Uterus (tissue), 4 donors: Measurements from ENCODE around the gene KLK11. TPM values are rescaled to one million over a fixed set of nuclear protein-coding genes. Genes with fewer than 3 reads are reported as not detected.

Experiments
- DNase-seq, 2 donors: peaks; one replicate each; pipeline ENCODE4 v3.0.0-alpha.2; 2019 to 2020
- H3K27ac ChIP-seq, 2 donors: fragments of 200-600 bp; sonication (generic); 1 replicate in 1 of 2; 2 replicates in 1 of 2; pipeline ENCODE4 v1.5.1; 2016 to 2018
- H3K27me3 ChIP-seq, 2 donors: fragments of 200-600 bp; sonication (generic); one replicate each; pipeline ENCODE4 v1.5.1; 2018 to 2019; ENCODE audit warnings: control low read depth in 1 of 2
- H3K36me3 ChIP-seq, 2 donors: fragments of 200-600 bp; sonication (generic); one replicate each; pipeline ENCODE4 v1.5.1; 2019; ENCODE audit warnings: control low read depth in 1 of 2
- H3K4me1 ChIP-seq, 2 donors: fragments of 200-600 bp; sonication (generic); one replicate each; pipeline ENCODE4 v1.5.1; 2018 to 2019; ENCODE audit warnings: control low read depth in 1 of 2
- H3K4me3 ChIP-seq, 2 donors: fragments of 200-600 bp; sonication (generic); 1 replicate in 1 of 2; 2 replicates in 1 of 2; pipeline ENCODE4 v1.5.1; 2018 to 2019; ENCODE audit warnings: mild to moderate bottlenecking in 1 of 2
- H3K9me3 ChIP-seq, 2 donors: fragments of 200-600 bp; sonication (generic); one replicate each; pipeline ENCODE4 v1.5.1; 2019; ENCODE audit warnings: control low read depth in 1 of 2
- POLR2A ChIP-seq, 2 donors: fragments of 450-650 bp; IDR thresholded peaks; one replicate each; pipeline ENCODE4 v1.6.1; 2016; ENCODE audit warnings: antibody characterized with exemption in 2 of 2, mild to moderate bottlenecking in 1 of 2, moderate library complexity in 1 of 2
- intact Hi-C: fragments of 100-400 bp; cut with DNase I; formaldehyde crosslinking; loops from one replicate; pipeline ENCODE4 v1.15.1; 2023; ENCODE audit warnings: low total_unique reads
- total RNA-seq, 4 donors: library from RNA; depleted of rRNA in 3 of 4; stranded (reverse); fragments of >200 nt in 3 of 4; gene quantifications; one replicate each; pipeline versions ENCODE4 v1.1.0 to v1.2.4, GENCODE V29; 2014 to 2023
- TF ChIP-seq, protein P1 (sequence below), 4 experiments: fragments of 200-600 bp in 2 of 4; fragments of 450-650 bp in 2 of 4; sonication (generic) in 2 of 4; IDR thresholded peaks; one replicate each; pipeline ENCODE4 v1.5.1; 2016 to 2019; ENCODE audit warnings: antibody characterized with exemption in 4 of 4, mild to moderate bottlenecking in 2 of 4, moderate library complexity in 1 of 4
- donor health status: DM: yes; HTN: yes; CAD: no.

KLK11 gene
- total RNA-seq, 4 donors from 2014 or later: 1.3 to 2.0 TPM; not detected in 2

GRCh38 chr19:51059715-51060114 lies 33.3 kb upstream of the KLK11 start:
- intact Hi-C loops: no loop called here
- Histone ChIP-seq H3K36me3 (no peaks in the 10 kb centered on the region), H3K4me1 (peaks cover 0 to under 1% of the 10 kb centered on the region in 2 donors), H3K9me3 (no peaks in the 10 kb centered on the region), H3K27ac (no peak overlapping the region), H3K4me3 (no peak overlapping the region), H3K27me3 (no peaks in the 10 kb centered on the region)
- DNase-seq: no peak
- TF ChIP-seq POLR2A (IDR thresholded peaks at IDR 0.05): no peak
- TF ChIP-seq, protein P1, sequence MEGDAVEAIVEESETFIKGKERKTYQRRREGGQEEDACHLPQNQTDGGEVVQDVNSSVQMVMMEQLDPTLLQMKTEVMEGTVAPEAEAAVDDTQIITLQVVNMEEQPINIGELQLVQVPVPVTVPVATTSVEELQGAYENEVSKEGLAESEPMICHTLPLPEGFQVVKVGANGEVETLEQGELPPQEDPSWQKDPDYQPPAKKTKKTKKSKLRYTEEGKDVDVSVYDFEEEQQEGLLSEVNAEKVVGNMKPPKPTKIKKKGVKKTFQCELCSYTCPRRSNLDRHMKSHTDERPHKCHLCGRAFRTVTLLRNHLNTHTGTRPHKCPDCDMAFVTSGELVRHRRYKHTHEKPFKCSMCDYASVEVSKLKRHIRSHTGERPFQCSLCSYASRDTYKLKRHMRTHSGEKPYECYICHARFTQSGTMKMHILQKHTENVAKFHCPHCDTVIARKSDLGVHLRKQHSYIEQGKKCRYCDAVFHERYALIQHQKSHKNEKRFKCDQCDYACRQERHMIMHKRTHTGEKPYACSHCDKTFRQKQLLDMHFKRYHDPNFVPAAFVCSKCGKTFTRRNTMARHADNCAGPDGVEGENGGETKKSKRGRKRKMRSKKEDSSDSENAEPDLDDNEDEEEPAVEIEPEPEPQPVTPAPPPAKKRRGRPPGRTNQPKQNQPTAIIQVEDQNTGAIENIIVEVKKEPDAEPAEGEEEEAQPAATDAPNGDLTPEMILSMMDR (IDR thresholded peaks at IDR 0.05): no peak

DNA sequence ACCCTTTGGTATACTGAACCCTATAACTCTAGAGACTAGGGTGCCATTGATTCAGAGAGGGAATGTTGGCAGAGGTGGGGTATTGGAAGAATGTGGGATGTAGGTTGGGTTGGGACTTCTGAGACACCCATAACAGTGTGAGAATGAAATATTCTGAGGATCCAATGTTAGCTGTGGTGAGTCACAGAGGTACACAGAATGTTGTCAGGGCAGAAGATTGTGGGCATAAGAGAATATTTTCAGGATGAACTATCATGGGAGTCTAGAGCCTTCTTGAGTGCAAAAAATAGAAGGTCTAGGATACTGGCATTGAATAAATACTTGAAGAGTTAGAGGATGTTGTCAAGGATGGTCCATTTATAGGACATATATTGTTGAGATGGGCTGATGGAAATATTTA lies 29.4 kb upstream of the KLK11 start:
- no peaks in the 10 kb centered on the region for H3K9me3 ChIP-seq
- no peaks in the 10 kb centered on the region for H3K36me3 ChIP-seq
- no peak for TF ChIP-seq POLR2A (IDR thresholded peaks at IDR 0.05)
- TF ChIP-seq, protein P1 (IDR thresholded peaks at IDR 0.05): no peak
- H3K27ac ChIP-seq: no peak overlapping the region
- intact Hi-C loops: no loop called here
- no peak overlapping the region for H3K4me3 ChIP-seq
- H3K4me1 ChIP-seq: no peaks in the 10 kb centered on the region
- H3K27me3 ChIP-seq: no peaks in the 10 kb centered on the region
- DNase-seq: no peak

DNA sequence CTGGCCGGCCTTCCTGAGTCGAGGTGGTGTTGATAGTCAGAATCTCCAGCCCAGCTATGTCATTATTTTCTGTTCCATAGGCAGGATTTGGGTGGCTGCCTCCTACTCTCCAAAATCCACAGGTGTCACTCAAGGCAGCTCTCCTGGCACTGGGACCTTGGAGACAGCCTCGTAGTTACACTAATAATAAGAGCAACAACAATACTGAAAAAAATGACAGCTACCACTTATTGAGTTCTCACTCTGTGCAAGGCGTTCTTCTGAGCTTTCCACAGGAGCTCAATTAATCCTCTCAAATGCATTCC lies 20.6 kb upstream of the KLK11 start:
- no peak overlapping the region for H3K4me3 ChIP-seq
- intact Hi-C loops: no loop called here
- H3K27ac ChIP-seq: no peak overlapping the region
- TF ChIP-seq, protein P1 (IDR thresholded peaks at IDR 0.05): no peak
- no peak for TF ChIP-seq POLR2A (IDR thresholded peaks at IDR 0.05)
- no peaks in the 10 kb centered on the region for H3K4me1 ChIP-seq
- H3K9me3 ChIP-seq: no peaks in the 10 kb centered on the region
- DNase-seq: no peak
- no peaks in the 10 kb centered on the region for H3K36me3 ChIP-seq
- H3K27me3 ChIP-seq: no peaks in the 10 kb centered on the region

DNA sequence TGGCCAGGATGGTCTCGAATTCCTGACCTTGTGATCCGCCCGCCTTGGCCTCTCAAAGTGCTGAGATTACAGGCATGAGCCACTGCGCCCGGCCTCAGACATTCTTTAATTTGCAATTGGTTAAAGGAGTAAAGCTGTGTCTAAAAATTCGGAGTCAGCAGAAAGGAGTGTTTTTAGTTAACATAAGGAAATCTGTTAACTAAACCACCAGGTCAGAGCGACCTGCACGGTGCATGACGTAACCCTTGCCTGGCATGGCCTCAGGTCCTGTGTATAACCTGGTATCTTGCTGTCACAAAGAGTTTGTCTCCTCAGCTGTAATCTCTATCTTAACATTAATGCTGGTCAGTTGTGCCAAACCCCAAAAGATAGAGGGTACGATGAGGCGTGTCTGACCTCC lies 17.9 kb upstream of the KLK11 start:
- TF ChIP-seq, protein P1 (IDR thresholded peaks at IDR 0.05): no peak
- TF ChIP-seq POLR2A (IDR thresholded peaks at IDR 0.05): no peak
- H3K4me1 ChIP-seq: no peaks in the 10 kb centered on the region
- peak in 1 of 2 donors; percentile 37 for DNase-seq
- no peaks in the 10 kb centered on the region for H3K36me3 ChIP-seq
- no peak overlapping the region for H3K4me3 ChIP-seq
- intact Hi-C loops: no loop called here
- no peaks in the 10 kb centered on the region for H3K9me3 ChIP-seq
- no peaks in the 10 kb centered on the region for H3K27me3 ChIP-seq
- no peak overlapping the region for H3K27ac ChIP-seq

DNA sequence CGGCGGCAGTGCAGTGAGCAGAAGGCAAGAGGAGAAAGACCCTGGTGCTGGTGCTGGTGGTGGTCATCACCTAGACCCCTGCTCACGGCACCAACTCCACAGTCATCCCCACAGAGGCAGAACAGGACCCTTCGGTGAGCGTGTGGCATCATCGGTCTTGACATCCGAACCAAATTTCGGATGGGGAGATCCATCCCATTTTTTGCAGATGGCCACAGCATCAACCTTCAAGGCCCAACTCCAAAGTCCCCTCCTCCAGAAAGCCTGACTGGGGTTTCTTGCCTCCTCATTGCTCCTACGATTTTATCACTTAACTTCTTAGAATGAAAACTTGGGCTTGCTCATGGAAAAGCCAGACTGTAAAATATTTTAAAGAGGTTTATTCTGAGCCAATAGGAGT lies 17.1 kb upstream of the KLK11 start:
- DNase-seq: no peak
- TF ChIP-seq, protein P1 (IDR thresholded peaks at IDR 0.05): no peak
- TF ChIP-seq POLR2A (IDR thresholded peaks at IDR 0.05): no peak
- intact Hi-C loops: no loop called here

More for the DNA sequence above, 17.1 kb upstream of the KLK11 start:
- Histone ChIP-seq H3K27ac (no peak overlapping the region), H3K9me3 (no peaks in the 10 kb centered on the region), H3K36me3 (no peaks in the 10 kb centered on the region), H3K27me3 (no peaks in the 10 kb centered on the region), H3K4me1 (no peaks in the 10 kb centered on the region), H3K4me3 (no peak overlapping the region)
